Endodermal cell (in vitro differentiated cells): ENCODE data around the gene KRTAP12-1. TPM values are rescaled to one million over a fixed set of nuclear protein-coding genes. Genes with fewer than 3 reads are reported as not detected.

Experiments
- DNase-seq: peaks from one replicate; pipeline ENCODE4 v3.0.0-alpha.2; 2017
- H3K27ac ChIP-seq: 2 replicates; pipeline ENCODE4 v1.5.1; 2013; ENCODE audit warnings: mild to moderate bottlenecking, low read depth, low read length, moderate library complexity
- H3K27me3 ChIP-seq: 2 replicates; pipeline ENCODE4 v1.6.1; 2013; ENCODE audit warnings: mild to moderate bottlenecking, low read length, moderate library complexity; ENCODE audit not compliant: insufficient read depth, control insufficient read depth, poor library complexity, severe bottlenecking
- H3K36me3 ChIP-seq: 2 replicates; pipeline ENCODE4 v1.7.0; 2013; ENCODE audit warnings: mild to moderate bottlenecking, low read length, moderate library complexity; ENCODE audit not compliant: control insufficient read depth, insufficient read depth
- H3K4me1 ChIP-seq: one replicate; pipeline ENCODE4 v1.7.0; 2013; ENCODE audit warnings: low read length; ENCODE audit not compliant: control insufficient read depth, insufficient read depth
- H3K4me3 ChIP-seq: 2 replicates; pipeline ENCODE4 v1.5.1; 2013; ENCODE audit warnings: mild to moderate bottlenecking, low read length, moderate library complexity
- H3K9ac ChIP-seq: 2 replicates; pipeline ENCODE4 v1.6.1; 2013; ENCODE audit warnings: mild to moderate bottlenecking, low read length, moderate library complexity; ENCODE audit not compliant: poor library complexity, severe bottlenecking; ENCODE audit errors: extremely low read depth
- H3K9me3 ChIP-seq: 2 replicates; pipeline ENCODE4 v1.6.1; 2013; ENCODE audit warnings: mild to moderate bottlenecking, low read length, moderate library complexity; ENCODE audit not compliant: control insufficient read depth
- H3K27ac Mint-ChIP-seq: 2 replicates; pipeline ENCODE4 v1.8.0; 2020; ENCODE audit warnings: mixed read lengths
- H3K27me3 Mint-ChIP-seq: 2 replicates; pipeline ENCODE4 v1.8.0; 2021; ENCODE audit warnings: mild to moderate bottlenecking, mixed read lengths; ENCODE audit not compliant: insufficient read depth
- H3K36me3 Mint-ChIP-seq: 2 replicates; pipeline ENCODE4 v1.8.0; 2020; ENCODE audit warnings: low read depth, mixed read lengths
- H3K4me1 Mint-ChIP-seq: 2 replicates; pipeline ENCODE4 v1.8.0; 2020; ENCODE audit warnings: mixed read lengths
- H3K4me3 Mint-ChIP-seq: 2 replicates; pipeline ENCODE4 v1.8.0; 2020; ENCODE audit warnings: mild to moderate bottlenecking, moderate library complexity, mixed read lengths
- H3K9me3 Mint-ChIP-seq: 2 replicates; pipeline ENCODE4 v1.8.0; 2020; ENCODE audit warnings: mild to moderate bottlenecking, mixed read lengths
- WGBS, 2 experiments: methylation state at CpG; one replicate each; pipeline versions ENCODE4 v1.1.5 to v1.1.7; 2013; ENCODE audit warnings: missing lambda C conversion rate in 2 of 2, mixed read lengths in 1 of 2; ENCODE audit not compliant: insufficient coverage in 1 of 2, insufficient read length in 1 of 2; 5-methylcytosine and 5-hydroxymethylcytosine counted together
- total RNA-seq, 2 donors: library from RNA; stranded (reverse); fragmentation: NEBNext Ultra II Directional in 1 of 2; extraction: Animal tissue kit (Norgen Biotek cat#: 25700) in 1 of 2; gene quantifications; 2 replicates in 1 of 2; 3 replicates in 1 of 2; pipeline ENCODE4 v1.2.1, GENCODE V29; 2021
- TF ChIP-seq, protein P1 (sequence below): fragments of 200-600 bp; sonication (generic); conservative IDR thresholded peaks from 2 replicates; pipeline ENCODE4 v1.5.0; 2021; ENCODE audit warnings: antibody characterized with exemption, mild to moderate bottlenecking

The KRTAP12-1 gene
- total RNA-seq, 2 donors from 2014 or later = not detected

DNA sequence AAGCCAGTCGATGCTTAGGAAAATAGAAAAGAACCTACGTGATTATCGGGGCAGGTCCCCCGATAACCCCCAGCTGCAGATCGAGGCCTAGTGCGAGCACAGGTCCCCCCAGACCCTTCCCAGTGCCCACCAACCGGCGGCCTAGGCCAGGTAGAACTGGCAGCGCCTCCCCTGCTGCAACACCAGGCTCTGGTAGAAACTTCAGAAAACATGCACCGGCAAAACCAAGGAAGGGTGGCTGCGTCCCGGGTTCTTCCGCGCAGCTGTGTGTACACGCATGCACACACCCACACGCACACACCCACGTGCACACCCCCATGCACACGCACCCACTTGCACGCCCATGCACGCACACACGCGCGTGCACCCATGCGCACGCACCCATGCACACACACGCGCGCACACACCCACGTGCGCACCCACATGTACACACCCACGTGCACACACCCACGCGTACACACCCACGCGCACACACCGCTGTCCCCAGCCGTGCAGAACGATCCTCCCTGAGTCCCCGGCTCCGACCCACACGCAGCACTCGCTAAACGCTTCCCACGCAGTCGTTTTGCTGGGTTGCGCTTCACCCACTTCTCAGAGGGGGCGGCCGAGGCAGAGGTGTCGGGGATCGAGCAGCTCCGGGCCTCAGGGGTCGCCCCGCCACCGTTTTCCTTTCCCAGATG lies 24.2 kb upstream of the KRTAP12-1 start:
- TF ChIP-seq, protein P1, sequence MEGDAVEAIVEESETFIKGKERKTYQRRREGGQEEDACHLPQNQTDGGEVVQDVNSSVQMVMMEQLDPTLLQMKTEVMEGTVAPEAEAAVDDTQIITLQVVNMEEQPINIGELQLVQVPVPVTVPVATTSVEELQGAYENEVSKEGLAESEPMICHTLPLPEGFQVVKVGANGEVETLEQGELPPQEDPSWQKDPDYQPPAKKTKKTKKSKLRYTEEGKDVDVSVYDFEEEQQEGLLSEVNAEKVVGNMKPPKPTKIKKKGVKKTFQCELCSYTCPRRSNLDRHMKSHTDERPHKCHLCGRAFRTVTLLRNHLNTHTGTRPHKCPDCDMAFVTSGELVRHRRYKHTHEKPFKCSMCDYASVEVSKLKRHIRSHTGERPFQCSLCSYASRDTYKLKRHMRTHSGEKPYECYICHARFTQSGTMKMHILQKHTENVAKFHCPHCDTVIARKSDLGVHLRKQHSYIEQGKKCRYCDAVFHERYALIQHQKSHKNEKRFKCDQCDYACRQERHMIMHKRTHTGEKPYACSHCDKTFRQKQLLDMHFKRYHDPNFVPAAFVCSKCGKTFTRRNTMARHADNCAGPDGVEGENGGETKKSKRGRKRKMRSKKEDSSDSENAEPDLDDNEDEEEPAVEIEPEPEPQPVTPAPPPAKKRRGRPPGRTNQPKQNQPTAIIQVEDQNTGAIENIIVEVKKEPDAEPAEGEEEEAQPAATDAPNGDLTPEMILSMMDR = no peak
- Mint-ChIP-seq H3K4me1 (peaks cover 67% of the 10 kb centered on the region), H3K4me3 (peak overlapping the region; percentile 45), H3K27me3 (peaks cover 81% of the 10 kb centered on the region), H3K9me3 (peaks cover 10% of the 10 kb centered on the region), H3K36me3 (no peaks in the 10 kb centered on the region), H3K27ac (peak overlapping the region; percentile 58)
- H3K4me1 ChIP-seq = peaks cover 9% of the 10 kb centered on the region
- no peaks in the 10 kb centered on the region for H3K36me3 ChIP-seq
- H3K9ac ChIP-seq = no peak overlapping the region
- no peak overlapping the region for H3K27ac ChIP-seq
- H3K4me3 ChIP-seq = peak overlapping the region; percentile 29
- peak; percentile 76 for DNase-seq
- H3K9me3 ChIP-seq = peaks cover 6% of the 10 kb centered on the region
- 7 to 8% methylated on average over 28 to 54 of the region's 54 CpGs for WGBS, 2 experiments
- peaks cover 69% of the 10 kb centered on the region for H3K27me3 ChIP-seq

DNA sequence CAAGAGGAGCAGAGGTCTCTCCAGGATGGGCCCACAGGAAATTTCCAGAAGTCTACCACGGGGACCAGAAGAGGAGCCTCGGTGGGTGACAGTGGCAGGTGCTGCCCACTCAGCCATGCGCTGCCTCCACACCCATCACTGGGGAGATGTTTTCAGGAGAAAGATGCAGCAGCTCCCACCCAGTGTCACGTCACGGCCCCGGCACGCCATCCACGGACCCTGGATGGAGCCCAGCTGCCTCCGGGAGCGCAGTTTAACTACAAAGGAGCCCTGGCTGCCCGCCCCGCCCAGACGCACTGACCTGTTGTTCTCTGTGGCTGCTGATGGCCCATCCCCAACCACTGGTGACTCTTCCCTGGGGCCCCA lies 22.7 kb upstream of the KRTAP12-1 start:
- no peak overlapping the region for H3K27ac ChIP-seq
- WGBS, 2 experiments = 43 to 50% methylated on average over 9 to 13 of the region's 13 CpGs
- Mint-ChIP-seq H3K4me1 (peaks cover 57% of the 10 kb centered on the region), H3K9me3 (peaks cover 10% of the 10 kb centered on the region), H3K4me3 (peak overlapping the region; percentile 35), H3K36me3 (no peaks in the 10 kb centered on the region), H3K27ac (no peak overlapping the region), H3K27me3 (peaks cover 68% of the 10 kb centered on the region)
- H3K27me3 ChIP-seq = peaks cover 53% of the 10 kb centered on the region
- H3K36me3 ChIP-seq = no peaks in the 10 kb centered on the region
- DNase-seq = peak; percentile 86
- H3K9ac ChIP-seq = no peak overlapping the region
- H3K9me3 ChIP-seq = peaks cover 6% of the 10 kb centered on the region
- TF ChIP-seq, protein P1 = no peak
- peaks cover 5% of the 10 kb centered on the region for H3K4me1 ChIP-seq
- no peak overlapping the region for H3K4me3 ChIP-seq

DNA sequence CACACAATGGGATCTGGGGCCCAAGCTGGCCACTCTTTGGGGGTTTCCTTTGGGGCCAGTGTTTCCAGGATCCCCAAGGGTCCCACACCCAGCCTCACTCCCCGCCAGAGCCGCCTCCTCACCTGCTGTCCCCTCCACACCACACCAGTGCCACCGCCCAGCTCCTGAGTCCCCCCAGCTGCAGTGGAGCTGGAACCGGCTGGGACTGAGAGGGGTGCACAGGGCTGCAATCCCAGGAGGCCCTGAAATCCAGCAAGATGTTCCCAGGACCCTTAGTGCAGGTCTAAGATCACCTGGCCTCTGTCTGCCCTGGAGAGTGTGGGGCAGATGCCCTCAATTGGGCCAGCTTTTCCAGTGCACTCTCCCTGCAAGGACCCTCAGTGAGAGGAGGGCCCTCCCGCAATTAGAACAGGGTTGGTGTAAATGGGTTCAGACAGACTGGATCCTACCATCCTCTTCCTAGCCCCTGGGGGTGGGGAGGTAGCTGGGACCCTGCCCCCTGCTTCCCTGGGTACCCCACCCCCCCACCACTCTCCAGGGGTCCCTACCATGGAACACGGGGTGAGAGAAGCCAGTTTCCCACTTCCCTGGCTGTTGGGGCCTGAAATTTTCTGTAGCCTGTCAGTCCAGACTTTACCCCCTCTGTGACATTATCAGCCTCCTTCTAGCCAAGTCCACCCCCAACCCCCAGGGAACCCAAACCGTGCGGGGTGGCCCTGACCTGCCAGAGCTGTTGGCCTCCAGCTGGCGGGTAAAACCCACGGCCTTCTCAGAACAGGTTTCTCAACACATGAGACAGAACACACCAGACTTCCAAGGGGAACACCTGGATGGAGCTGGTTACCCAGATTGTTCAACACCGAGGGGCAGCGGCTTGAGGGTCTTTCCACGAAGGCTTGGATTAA lies 22.0 kb upstream of the KRTAP12-1 start:
- Mint-ChIP-seq H3K4me1 (peaks cover 57% of the 10 kb centered on the region), H3K27me3 (peaks cover 65% of the 10 kb centered on the region), H3K27ac (no peak overlapping the region), H3K4me3 (peak overlapping the region; percentile 35), H3K9me3 (peaks cover 10% of the 10 kb centered on the region), H3K36me3 (no peaks in the 10 kb centered on the region)
- peak; percentile 68 for DNase-seq
- Histone ChIP-seq H3K4me3 (no peak overlapping the region), H3K4me1 (no peaks in the 10 kb centered on the region), H3K27ac (no peak overlapping the region), H3K27me3 (peaks cover 47% of the 10 kb centered on the region), H3K9me3 (peaks cover 6% of the 10 kb centered on the region), H3K36me3 (no peaks in the 10 kb centered on the region), H3K9ac (no peak overlapping the region)
- TF ChIP-seq, protein P1 = no peak
- WGBS, 2 experiments = 49 to 58% methylated on average over 3 to 13 of the region's 13 CpGs
